ENCODE measurements around the gene ISL1. TPM values are rescaled to one million over a fixed set of nuclear protein-coding genes. Genes with fewer than 3 reads are reported as not detected.
A peak's percentile ranks its signal among the peaks of the same experiment; 100 is the strongest.

The ISL1 gene
- total and polyA plus RNA-seq, 5 experiments from 2014 or later, result not detected

- Mint-ChIP-seq H3K27ac (no peak overlapping the region), H3K27me3 (peaks cover 52 to 96% (median 74%) of the 10 kb centered on the region in 5 donors), H3K36me3 (peaks cover 0 to 27% (median 6%) of the 10 kb centered on the region in 3 donors), H3K4me1 (peaks cover 3 to 23% (median 10%) of the 10 kb centered on the region in 4 donors), H3K4me3 (peak overlapping the region in 1 of 10 donors; percentile 3), H3K9me3 (peaks cover 0 to 22% (median 10%) of the 10 kb centered on the region in 9 donors)
- ATAC-seq (no peak), DNase-seq (no peak)
- POLR2A ChIA-PET, result no interaction called here
These were observed 4.6 kb upstream of the ISL1 start for GRCh38 chr5:51378448-51379330.

DNA sequence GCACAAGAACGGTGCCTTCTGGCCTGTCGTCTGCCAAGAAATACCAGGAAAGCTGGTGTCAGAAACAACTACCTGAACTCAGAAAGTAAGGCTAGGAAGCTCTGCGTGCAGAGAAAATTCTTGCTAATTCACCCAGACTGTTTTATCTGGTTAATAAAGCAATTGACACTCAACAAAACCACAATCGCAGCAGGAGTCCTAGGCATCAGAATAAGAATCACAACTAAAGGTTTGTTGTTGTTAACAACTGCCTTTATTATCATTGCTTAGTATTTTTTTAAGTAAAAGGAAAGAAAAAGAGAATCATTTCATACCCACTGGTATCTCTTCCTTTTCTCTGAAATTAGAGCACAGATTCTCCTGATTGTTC is 3.9 kb upstream of the ISL1 start:
- peaks cover 3 to 23% (median 11%) of the 10 kb centered on the region in 4 donors for H3K4me1 Mint-ChIP-seq
- peaks cover 0 to 23% (median 10%) of the 10 kb centered on the region in 9 donors for H3K9me3 Mint-ChIP-seq
- H3K27me3 Mint-ChIP-seq, result peaks cover 56 to 96% (median 81%) of the 10 kb centered on the region in 5 donors
- POLR2A ChIA-PET, result no interaction called here
- no peak for DNase-seq
- no peak for ATAC-seq
- H3K27ac Mint-ChIP-seq, result no peak overlapping the region
- peaks cover 0 to 23% (median 9%) of the 10 kb centered on the region in 3 donors for H3K36me3 Mint-ChIP-seq
- peak overlapping the region in 1 of 10 donors; percentile 18 for H3K4me3 Mint-ChIP-seq

- peaks cover 0 to 30% (median 9%) of the 10 kb centered on the region in 9 donors for H3K9me3 Mint-ChIP-seq
- H3K27me3 Mint-ChIP-seq, result peaks cover 63 to 96% (median 83%) of the 10 kb centered on the region in 5 donors
- POLR2A ChIA-PET, result no interaction called here
- ATAC-seq (no peak), DNase-seq (no peak)
- H3K4me3 Mint-ChIP-seq, result no peak overlapping the region
- H3K4me1 Mint-ChIP-seq, result peaks cover 3 to 23% (median 11%) of the 10 kb centered on the region in 4 donors
- H3K36me3 Mint-ChIP-seq, result peaks cover 0 to 13% (median 12%) of the 10 kb centered on the region in 3 donors
- peak overlapping the region in 1 of 10 donors; percentile 67 for H3K27ac Mint-ChIP-seq
These were observed 2.5 kb upstream of the ISL1 start for GRCh38 chr5:51380603-51381207.

- POLR2A ChIA-PET, result no interaction called here
- ATAC-seq (no peak), DNase-seq (no peak)
- peaks cover 0 to 16% (median 12%) of the 10 kb centered on the region in 3 donors for H3K36me3 Mint-ChIP-seq
- peaks cover 3 to 23% (median 11%) of the 10 kb centered on the region in 4 donors for H3K4me1 Mint-ChIP-seq
- peaks cover 67 to 99% (median 86%) of the 10 kb centered on the region in 5 donors for H3K27me3 Mint-ChIP-seq
- H3K4me3 Mint-ChIP-seq, result no peak overlapping the region
- no peak overlapping the region for H3K27ac Mint-ChIP-seq
- peaks cover 0 to 31% (median 8%) of the 10 kb centered on the region in 9 donors for H3K9me3 Mint-ChIP-seq
These were observed 1.3 kb upstream of the ISL1 start for GRCh38 chr5:51381761-51382474.

DNA sequence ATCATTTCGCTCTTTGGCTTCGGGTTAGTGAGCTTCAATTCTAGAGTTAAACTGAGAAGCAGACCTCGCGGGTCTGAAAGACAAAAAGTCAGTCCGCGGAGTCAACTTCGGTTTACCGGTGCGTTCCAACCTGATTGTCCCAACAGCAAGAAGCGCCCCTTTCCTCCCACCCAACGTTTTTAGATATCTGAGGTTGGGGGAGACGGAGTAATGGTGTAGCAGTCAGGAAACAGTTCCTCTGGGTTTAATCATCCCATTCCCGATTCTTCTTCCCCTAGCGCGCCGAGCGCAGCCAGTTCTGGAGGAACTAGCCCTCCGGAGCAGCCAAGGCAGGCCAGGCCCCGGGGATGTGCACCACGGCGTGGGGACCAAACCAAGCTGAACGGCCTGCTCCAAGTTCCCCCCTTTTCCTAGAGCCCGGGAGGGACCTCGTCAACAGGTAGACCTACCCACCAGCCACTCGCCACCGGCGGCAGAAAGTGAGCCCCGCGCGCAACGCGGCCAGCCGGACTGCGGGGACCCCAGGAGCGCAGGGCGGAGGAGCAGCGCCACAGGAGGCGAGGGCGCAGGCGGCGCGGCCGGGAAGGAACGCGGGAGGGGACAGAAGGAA is 622 bp upstream of the ISL1 start:
- H3K4me3 Mint-ChIP-seq, result no peak overlapping the region
- peaks cover 3 to 21% (median 11%) of the 10 kb centered on the region in 4 donors for H3K4me1 Mint-ChIP-seq
- H3K36me3 Mint-ChIP-seq, result peaks cover 0 to 12% (median 12%) of the 10 kb centered on the region in 3 donors
- POLR2A ChIA-PET, result no interaction called here
- no peak for ATAC-seq
- no peak overlapping the region for H3K27ac Mint-ChIP-seq
- DNase-seq, result no peak
- H3K27me3 Mint-ChIP-seq, result peaks cover 64 to 99% (median 81%) of the 10 kb centered on the region in 5 donors
- peaks cover 0 to 27% (median 6%) of the 10 kb centered on the region in 9 donors for H3K9me3 Mint-ChIP-seq

- ATAC-seq, result no peak
- peaks cover 0 to 10% (median 4%) of the 10 kb centered on the region in 4 donors for H3K4me1 Mint-ChIP-seq
- peaks cover 0 to 8% (median 6%) of the 10 kb centered on the region in 3 donors for H3K36me3 Mint-ChIP-seq
- no peak for DNase-seq
- no peak overlapping the region for H3K4me3 Mint-ChIP-seq
- peaks cover 55 to 99% (median 80%) of the 10 kb centered on the region in 5 donors for H3K27me3 Mint-ChIP-seq
- H3K27ac Mint-ChIP-seq, result no peak overlapping the region
- H3K9me3 Mint-ChIP-seq, result peaks cover 0 to 19% (median 6%) of the 10 kb centered on the region in 9 donors
- POLR2A ChIA-PET, result no interaction called here
These were observed 1.1 kb downstream of the ISL1 start for GRCh38 chr5:51384281-51384840.

- Mint-ChIP-seq H3K9me3 (peaks cover 0 to 19% (median 6%) of the 10 kb centered on the region in 9 donors), H3K27ac (no peak overlapping the region), H3K4me1 (peaks cover 0 to 12% (median 4%) of the 10 kb centered on the region in 4 donors), H3K4me3 (no peak overlapping the region), H3K27me3 (peaks cover 48 to 93% (median 74%) of the 10 kb centered on the region in 5 donors), H3K36me3 (peaks cover 0 to 8% (median 6%) of the 10 kb centered on the region in 3 donors)
- POLR2A ChIA-PET, result no interaction called here
- ATAC-seq (no peak), DNase-seq (no peak)
These were observed 2.0 kb downstream of the ISL1 start for GRCh38 chr5:51385216-51385615.

GRCh38 chr5:51386916-51387883 is 4.0 kb downstream of the ISL1 start:
- peaks cover 33 to 91% (median 68%) of the 10 kb centered on the region in 5 donors for H3K27me3 Mint-ChIP-seq
- H3K9me3 Mint-ChIP-seq, result peaks cover 0 to 23% (median 4%) of the 10 kb centered on the region in 9 donors
- H3K36me3 Mint-ChIP-seq, result peaks cover 0 to 6% (median 4%) of the 10 kb centered on the region in 3 donors
- no peak for DNase-seq
- H3K4me1 Mint-ChIP-seq, result peaks cover 0 to 9% (median 4%) of the 10 kb centered on the region in 4 donors
- peak overlapping the region in 1 of 10 donors; percentile 18 for H3K27ac Mint-ChIP-seq
- H3K4me3 Mint-ChIP-seq, result no peak overlapping the region
- ATAC-seq, result no peak
- POLR2A ChIA-PET, result no interaction called here

GRCh38 chr5:51387884-51388275 is 4.6 kb downstream of the ISL1 start:
- Mint-ChIP-seq H3K36me3 (peaks cover 0 to 6% (median 4%) of the 10 kb centered on the region in 3 donors), H3K27me3 (peaks cover 33 to 92% (median 70%) of the 10 kb centered on the region in 5 donors)
- POLR2A ChIA-PET, result no interaction called here

GRCh38 chr5:51388488-51389287 is 5.4 kb downstream of the ISL1 start:
- Mint-ChIP-seq H3K36me3 (peaks cover 0 to 6% (median 4%) of the 10 kb centered on the region in 3 donors), H3K27ac (peak overlapping the region in 1 of 10 donors; percentile 18), H3K4me3 (peak overlapping the region in 1 of 10 donors; percentile 52), H3K27me3 (peaks cover 34 to 90% (median 67%) of the 10 kb centered on the region in 5 donors), H3K9me3 (peaks cover 0 to 25% (median 3%) of the 10 kb centered on the region in 9 donors), H3K4me1 (peaks cover 0 to 5% (median 0%) of the 10 kb centered on the region in 4 donors)
- POLR2A ChIA-PET, result no interaction called here
- no peak for ATAC-seq
- no peak for DNase-seq

More at GRCh38 chr5:51387884-51388275, 4.6 kb downstream of the ISL1 start:
- H3K4me1 Mint-ChIP-seq, result peaks cover 0 to 9% (median 3%) of the 10 kb centered on the region in 4 donors
- no peak overlapping the region for H3K4me3 Mint-ChIP-seq
- no peak overlapping the region for H3K27ac Mint-ChIP-seq
- DNase-seq (no peak), ATAC-seq (no peak)
- peaks cover 0 to 25% (median 4%) of the 10 kb centered on the region in 9 donors for H3K9me3 Mint-ChIP-seq

All from naive thymus-derived CD8-positive, alpha-beta T cell (primary cell).